HEK293T (cell line): ENCODE results near the gene GALNT13.

Experiments
- BHLHE40 ChIP-seq: fragments of 450-650 bp; IDR thresholded peaks from 2 replicates; pipeline ENCODE4 v1.6.1; 2016; ENCODE audit warnings: mild to moderate bottlenecking, moderate library complexity, borderline replicate concordance
- ELF4 ChIP-seq: fragments of 450-650 bp; IDR thresholded peaks from 2 replicates; pipeline ENCODE4 v1.6.1; 2017; ENCODE audit warnings: antibody characterized with exemption
- FOXK2 ChIP-seq: fragments of 450-650 bp; IDR thresholded peaks from 2 replicates; pipeline ENCODE4 v1.6.1; 2016; ENCODE audit warnings: mild to moderate bottlenecking
- FOXM1 ChIP-seq: fragments of 450-650 bp; IDR thresholded peaks from 2 replicates; pipeline ENCODE4 v1.6.1; 2017; ENCODE audit warnings: mild to moderate bottlenecking, borderline replicate concordance
- SUZ12 ChIP-seq: fragments of 450-650 bp; IDR thresholded peaks from 2 replicates; pipeline ENCODE4 v1.6.1; 2016; ENCODE audit warnings: mild to moderate bottlenecking
- ZNF384 ChIP-seq: fragments of 450-650 bp; IDR thresholded peaks from 2 replicates; pipeline ENCODE4 v1.6.1; 2016

- TF ChIP-seq FOXM1 = no peak
- no peak for TF ChIP-seq FOXK2
- TF ChIP-seq SUZ12 = no peak
- TF ChIP-seq BHLHE40 = no peak
- no peak for TF ChIP-seq ELF4
- TF ChIP-seq ZNF384 = no peak
Measured at GRCh38 chr2:154455166-154455565, 583.4 kb downstream of the GALNT13 start.
